Stimulated activated naive CD8-positive, alpha-beta T cell treated with anti-CD3 and anti-CD28 coated beads, Interleukin-15, amount 100 ng/mL, for 72 hours (primary cell): ENCODE measurements around the gene SERTAD1.

Source experiments
- ATAC-seq: fragments of 150-1000 bp; cut with Tn5 transposase; 2 replicates; pipeline ENCODE4 v1.10.0; 2021; ENCODE audit warnings: mild to moderate bottlenecking, moderate library complexity
- DNase-seq, 2 donors: peaks; one replicate each; pipeline ENCODE4 v3.0.0; 2021 to 2022
- H3K27ac Mint-ChIP-seq, 2 donors: one replicate each; pipeline ENCODE4 v1.8.0; 2022; ENCODE audit warnings: mild to moderate bottlenecking in 2 of 2, mixed read lengths in 2 of 2, moderate library complexity in 2 of 2
- H3K27me3 Mint-ChIP-seq: one replicate; pipeline ENCODE4 v1.8.0; 2022; ENCODE audit warnings: mixed read lengths
- H3K4me1 Mint-ChIP-seq: one replicate; pipeline ENCODE4 v1.8.0; 2022; ENCODE audit warnings: mild to moderate bottlenecking, mixed read lengths
- H3K4me3 Mint-ChIP-seq, 2 donors: one replicate each; pipeline ENCODE4 v1.8.0; 2022; ENCODE audit warnings: mild to moderate bottlenecking in 2 of 2, mixed read lengths in 2 of 2, moderate library complexity in 1 of 2
- H3K9me3 Mint-ChIP-seq, 2 donors: one replicate each; pipeline ENCODE4 v1.8.0; 2022; ENCODE audit warnings: mixed read lengths in 2 of 2

The SERTAD1 gene

GRCh38 chr19:40403262-40403984 lies 22.4 kb downstream of the SERTAD1 start:
- Mint-ChIP-seq H3K4me3 (peak overlapping the region; percentile 88 to 90), H3K4me1 (peaks cover 30% of the 10 kb centered on the region), H3K27ac (peak overlapping the region in 1 of 2 donors; percentile 96), H3K9me3 (no peaks in the 10 kb centered on the region), H3K27me3 (no peaks in the 10 kb centered on the region)
- ATAC-seq (peak; percentile 67), DNase-seq (peak; percentile 75 to 84)

DNA sequence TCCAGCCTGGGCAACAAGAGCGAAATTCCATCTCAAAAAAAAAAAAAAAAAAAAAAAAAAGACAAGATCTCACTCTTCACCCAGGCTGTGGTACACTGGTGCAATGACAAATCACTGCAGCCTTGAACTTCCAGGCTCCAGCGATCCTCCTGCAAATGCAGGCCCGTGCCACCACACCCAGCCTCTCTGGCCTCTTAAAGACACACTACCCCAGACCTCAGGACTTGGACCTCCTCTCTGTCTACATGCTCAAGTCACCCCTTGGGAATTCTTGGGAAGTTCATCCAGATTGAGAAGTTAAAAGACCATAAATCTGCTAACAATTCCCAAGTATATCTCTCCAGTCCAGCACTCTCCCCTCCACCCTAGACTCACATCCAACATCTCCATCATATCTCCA lies 25.2 kb downstream of the SERTAD1 start:
- Mint-ChIP-seq H3K9me3 (no peaks in the 10 kb centered on the region), H3K4me1 (peaks cover 24% of the 10 kb centered on the region), H3K4me3 (no peak overlapping the region), H3K27me3 (no peaks in the 10 kb centered on the region), H3K27ac (no peak overlapping the region)
- no peak for DNase-seq
- no peak for ATAC-seq

GRCh38 chr19:40398417-40399131 lies 27.2 kb downstream of the SERTAD1 start:
- Mint-ChIP-seq H3K9me3 (no peaks in the 10 kb centered on the region), H3K4me1 (peaks cover 23% of the 10 kb centered on the region), H3K27me3 (no peaks in the 10 kb centered on the region), H3K4me3 (peak overlapping the region; percentile 0 to 29), H3K27ac (peak overlapping the region; percentile 28 to 51)
- DNase-seq = peak; percentile 48 to 54
- ATAC-seq = peak; percentile 76

- Mint-ChIP-seq H3K9me3 (no peaks in the 10 kb centered on the region), H3K4me1 (peaks cover 15% of the 10 kb centered on the region), H3K4me3 (no peak overlapping the region), H3K27ac (no peak overlapping the region), H3K27me3 (no peaks in the 10 kb centered on the region)
- ATAC-seq = no peak
- no peak for DNase-seq
Observed at GRCh38 chr19:40397568-40397906, 28.3 kb downstream of the SERTAD1 start.

DNA sequence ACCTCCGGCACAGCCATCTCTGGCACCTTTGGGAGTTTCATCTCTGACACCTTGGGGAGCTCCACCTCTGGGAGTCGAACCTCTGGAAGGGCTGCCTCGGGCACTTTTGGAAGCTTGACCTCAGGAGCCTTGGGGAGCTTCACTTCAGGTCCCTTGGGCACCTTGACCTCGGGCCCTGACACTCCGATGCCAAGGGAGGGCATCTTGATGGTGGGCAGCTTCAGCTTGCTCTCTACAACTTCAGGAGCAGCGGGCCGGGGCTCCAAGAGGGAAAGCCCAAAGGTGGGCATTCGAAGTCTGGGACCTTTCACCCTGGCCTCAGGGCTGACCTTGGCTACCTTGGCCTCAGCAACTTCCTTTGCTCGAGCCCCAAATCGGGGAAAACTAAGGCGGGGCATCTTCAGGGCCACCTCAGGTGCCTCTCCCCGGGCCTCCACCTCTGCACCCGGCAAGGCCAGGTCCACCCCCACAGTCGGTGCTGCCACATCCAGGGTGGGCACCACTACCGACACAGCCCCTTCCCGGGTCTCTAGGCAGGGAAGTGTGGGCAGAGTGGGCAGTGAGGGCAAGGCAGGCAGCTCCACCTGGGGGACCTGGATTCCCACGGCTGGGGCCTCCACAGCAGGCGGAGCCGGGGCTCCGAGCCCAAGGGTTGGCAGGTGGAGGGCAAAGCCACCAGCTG lies 28.8 kb downstream of the SERTAD1 start:
- Mint-ChIP-seq H3K9me3 (no peaks in the 10 kb centered on the region), H3K4me3 (no peak overlapping the region), H3K27ac (no peak overlapping the region), H3K27me3 (no peaks in the 10 kb centered on the region), H3K4me1 (peaks cover 15% of the 10 kb centered on the region)
- DNase-seq (no peak), ATAC-seq (no peak)

GRCh38 chr19:40395956-40396355 lies 29.8 kb downstream of the SERTAD1 start:
- ATAC-seq (no peak), DNase-seq (no peak)
- no peak overlapping the region for H3K4me3 Mint-ChIP-seq
- peak overlapping the region in 1 of 2 donors; percentile 10 for H3K27ac Mint-ChIP-seq
- H3K4me1 Mint-ChIP-seq = peaks cover 15% of the 10 kb centered on the region
- no peaks in the 10 kb centered on the region for H3K9me3 Mint-ChIP-seq
- H3K27me3 Mint-ChIP-seq = no peaks in the 10 kb centered on the region

DNA sequence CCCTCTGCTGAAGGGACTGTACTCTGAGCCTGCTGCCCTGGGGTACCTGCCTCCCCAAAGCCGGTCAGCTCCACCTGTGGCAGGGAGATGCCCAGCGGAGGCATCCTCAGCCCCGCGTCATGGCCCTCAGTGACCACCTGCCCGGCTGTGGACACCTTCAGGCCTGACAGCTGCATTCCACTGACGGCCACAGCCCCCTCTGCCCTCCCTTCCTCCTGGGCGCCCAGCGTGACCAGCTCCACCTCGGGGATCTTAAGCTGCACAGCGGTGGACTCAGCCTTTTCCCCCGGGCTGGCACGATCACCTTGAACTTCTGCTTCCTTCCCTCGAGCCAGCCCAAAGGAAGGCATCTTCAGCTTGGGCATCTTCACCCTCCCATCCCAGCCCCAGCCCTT lies 31.0 kb downstream of the SERTAD1 start:
- Mint-ChIP-seq H3K4me1 (peaks cover 15% of the 10 kb centered on the region), H3K9me3 (no peaks in the 10 kb centered on the region), H3K4me3 (no peak overlapping the region), H3K27me3 (no peaks in the 10 kb centered on the region), H3K27ac (no peak overlapping the region)
- DNase-seq = no peak
- ATAC-seq = no peak

GRCh38 chr19:40393894-40394815 lies 31.6 kb downstream of the SERTAD1 start:
- Mint-ChIP-seq H3K27ac (no peak overlapping the region), H3K4me1 (peaks cover 10% of the 10 kb centered on the region), H3K27me3 (no peaks in the 10 kb centered on the region), H3K9me3 (no peaks in the 10 kb centered on the region), H3K4me3 (no peak overlapping the region)
- ATAC-seq (peak; percentile 8), DNase-seq (no peak)

GRCh38 chr19:40392894-40393517 lies 32.8 kb downstream of the SERTAD1 start:
- ATAC-seq (no peak), DNase-seq (no peak)
- no peak overlapping the region for H3K4me3 Mint-ChIP-seq
- H3K27ac Mint-ChIP-seq = peak overlapping the region in 1 of 2 donors; percentile 22
- no peaks in the 10 kb centered on the region for H3K27me3 Mint-ChIP-seq
- H3K9me3 Mint-ChIP-seq = no peaks in the 10 kb centered on the region
- H3K4me1 Mint-ChIP-seq = peaks cover under 1% of the 10 kb centered on the region

GRCh38 chr19:40392123-40392522 lies 33.7 kb downstream of the SERTAD1 start:
- DNase-seq = no peak
- Mint-ChIP-seq H3K27ac (no peak overlapping the region), H3K4me1 (no peaks in the 10 kb centered on the region), H3K4me3 (no peak overlapping the region), H3K9me3 (no peaks in the 10 kb centered on the region), H3K27me3 (no peaks in the 10 kb centered on the region)
- ATAC-seq = no peak

- ATAC-seq (no peak), DNase-seq (no peak)
- Mint-ChIP-seq H3K27ac (no peak within 1 kb of the TSS), H3K9me3 (no peaks in the 10 kb centered on the region), H3K4me1 (no peaks in the 10 kb centered on the region), H3K4me3 (no peak within 1 kb of the TSS), H3K27me3 (no peaks in the 10 kb centered on the region)
Observed at GRCh38 chr19:40390084-40390742, 35.6 kb downstream of the SERTAD1 start, which contains the start of gene HIPK4. TSS of gene HIPK4 (minus strand) at chr19:40390181. CDS start at chr19:40389902, 279 bp downstream.

DNA sequence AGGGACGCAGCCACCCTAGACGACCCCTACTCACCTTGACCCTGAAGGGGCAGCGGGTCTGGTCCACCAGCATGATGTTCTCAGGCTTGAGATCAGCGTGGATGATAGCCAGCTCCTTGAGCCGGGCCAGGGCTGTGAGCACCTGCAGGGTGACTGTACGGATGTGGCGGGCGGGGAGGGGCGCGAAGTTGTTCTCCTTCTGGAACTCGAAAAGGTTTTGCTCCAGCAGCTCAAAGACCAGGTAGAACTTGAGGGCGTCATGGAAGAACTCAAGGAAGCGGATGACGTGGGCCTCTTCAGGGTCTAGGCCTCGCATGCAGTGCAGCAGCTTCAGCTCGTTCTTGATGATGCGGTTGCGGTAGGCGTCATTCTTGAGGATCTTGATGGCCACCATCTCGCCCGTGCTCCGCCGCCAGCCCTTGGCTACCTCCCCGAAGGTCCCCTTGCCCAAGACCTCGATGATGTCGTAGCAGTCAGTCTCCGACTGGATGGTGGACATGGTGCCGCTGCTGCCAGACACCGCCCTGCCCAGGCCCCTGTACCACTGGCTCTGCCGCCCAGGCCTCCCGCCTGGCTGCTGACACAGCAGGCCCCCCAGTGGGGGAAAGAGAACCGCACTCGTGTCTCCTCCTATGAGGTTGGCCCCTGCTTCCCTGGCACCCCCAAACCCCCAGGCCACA lies 36.2 kb downstream of the SERTAD1 start:
- DNase-seq (no peak), ATAC-seq (no peak)
- Mint-ChIP-seq H3K9me3 (no peaks in the 10 kb centered on the region), H3K27ac (no peak overlapping the region), H3K4me3 (no peak overlapping the region), H3K27me3 (no peaks in the 10 kb centered on the region), H3K4me1 (no peaks in the 10 kb centered on the region)

DNA sequence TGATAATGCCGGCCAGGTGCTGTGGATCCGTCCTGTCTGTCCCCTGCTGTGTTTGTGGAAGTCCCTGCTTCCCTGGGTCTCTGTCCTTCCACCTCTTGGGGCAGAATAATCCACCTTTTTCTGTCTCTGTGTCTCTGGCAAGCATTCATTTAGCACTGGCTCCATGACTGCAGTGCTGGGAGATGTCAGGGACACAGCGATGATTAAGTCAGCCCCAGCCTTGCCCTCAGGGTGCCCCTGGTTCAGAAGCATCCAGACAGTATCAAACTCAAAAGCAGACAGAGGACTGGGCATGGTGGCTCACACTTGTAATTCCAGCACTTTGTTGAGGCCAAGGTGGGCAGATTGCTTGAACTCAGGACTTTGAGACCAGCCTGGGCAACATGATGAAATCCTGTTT lies 37.3 kb downstream of the SERTAD1 start:
- ATAC-seq (no peak), DNase-seq (no peak)
- Mint-ChIP-seq H3K9me3 (no peaks in the 10 kb centered on the region), H3K27me3 (no peaks in the 10 kb centered on the region), H3K4me1 (no peaks in the 10 kb centered on the region), H3K4me3 (no peak overlapping the region), H3K27ac (no peak overlapping the region)

DNA sequence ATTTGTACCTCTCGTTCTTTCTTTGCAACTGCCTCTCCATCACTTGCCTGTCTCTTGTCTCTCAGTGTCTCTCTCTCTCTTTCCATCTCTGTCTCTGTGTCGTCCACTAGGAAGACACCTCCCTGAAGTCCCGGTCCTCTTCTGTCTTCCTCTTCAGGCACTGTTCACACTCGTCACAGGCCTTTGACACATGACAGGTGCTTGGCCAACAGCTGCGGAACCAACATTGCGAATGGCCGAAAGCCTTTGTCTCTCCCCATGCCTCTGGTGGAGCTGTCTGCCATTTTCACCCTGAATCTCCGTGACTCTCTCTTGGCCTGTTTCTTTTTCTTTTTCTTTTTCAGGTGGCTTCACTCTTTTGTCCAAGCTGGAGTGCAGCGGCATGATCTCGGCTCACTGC lies 38.6 kb downstream of the SERTAD1 start:
- Mint-ChIP-seq H3K27me3 (no peaks in the 10 kb centered on the region), H3K27ac (peak overlapping the region in 1 of 2 donors; percentile 6), H3K4me3 (no peak overlapping the region), H3K4me1 (no peaks in the 10 kb centered on the region), H3K9me3 (no peaks in the 10 kb centered on the region)
- DNase-seq (no peak), ATAC-seq (no peak)
